ENCODE results near the gene DNAJC30. TPM values are rescaled to one million over a fixed set of nuclear protein-coding genes. Genes with fewer than 3 reads are reported as not detected.

The DNAJC30 gene
- total and polyA plus RNA-seq, 8 donors = 7.2 to 10.4 (median 9.9) TPM

- no peak overlapping the region for H3K27ac ChIP-seq
- ATAC-seq (peak; percentile 2), DNase-seq (no peak)
- intact Hi-C loops (cut with DNase I) = no loop called here
- H3K36me3 ChIP-seq = peaks cover 0 to 55% of the 10 kb centered on the region in 2 donors
- TF ChIP-seq, protein P1, sequence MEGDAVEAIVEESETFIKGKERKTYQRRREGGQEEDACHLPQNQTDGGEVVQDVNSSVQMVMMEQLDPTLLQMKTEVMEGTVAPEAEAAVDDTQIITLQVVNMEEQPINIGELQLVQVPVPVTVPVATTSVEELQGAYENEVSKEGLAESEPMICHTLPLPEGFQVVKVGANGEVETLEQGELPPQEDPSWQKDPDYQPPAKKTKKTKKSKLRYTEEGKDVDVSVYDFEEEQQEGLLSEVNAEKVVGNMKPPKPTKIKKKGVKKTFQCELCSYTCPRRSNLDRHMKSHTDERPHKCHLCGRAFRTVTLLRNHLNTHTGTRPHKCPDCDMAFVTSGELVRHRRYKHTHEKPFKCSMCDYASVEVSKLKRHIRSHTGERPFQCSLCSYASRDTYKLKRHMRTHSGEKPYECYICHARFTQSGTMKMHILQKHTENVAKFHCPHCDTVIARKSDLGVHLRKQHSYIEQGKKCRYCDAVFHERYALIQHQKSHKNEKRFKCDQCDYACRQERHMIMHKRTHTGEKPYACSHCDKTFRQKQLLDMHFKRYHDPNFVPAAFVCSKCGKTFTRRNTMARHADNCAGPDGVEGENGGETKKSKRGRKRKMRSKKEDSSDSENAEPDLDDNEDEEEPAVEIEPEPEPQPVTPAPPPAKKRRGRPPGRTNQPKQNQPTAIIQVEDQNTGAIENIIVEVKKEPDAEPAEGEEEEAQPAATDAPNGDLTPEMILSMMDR (IDR thresholded peaks at IDR 0.05) = no peak
- H3K4me3 ChIP-seq = no peak overlapping the region
- peaks cover 0 to 43% of the 10 kb centered on the region in 2 donors for H3K27me3 ChIP-seq
- H3K9me3 ChIP-seq = no peaks in the 10 kb centered on the region
- H3K4me1 ChIP-seq = peaks cover 2 to 9% of the 10 kb centered on the region in 2 donors
Observed at GRCh38 chr7:73702226-73702625, 19.0 kb upstream of the DNAJC30 start.

DNA sequence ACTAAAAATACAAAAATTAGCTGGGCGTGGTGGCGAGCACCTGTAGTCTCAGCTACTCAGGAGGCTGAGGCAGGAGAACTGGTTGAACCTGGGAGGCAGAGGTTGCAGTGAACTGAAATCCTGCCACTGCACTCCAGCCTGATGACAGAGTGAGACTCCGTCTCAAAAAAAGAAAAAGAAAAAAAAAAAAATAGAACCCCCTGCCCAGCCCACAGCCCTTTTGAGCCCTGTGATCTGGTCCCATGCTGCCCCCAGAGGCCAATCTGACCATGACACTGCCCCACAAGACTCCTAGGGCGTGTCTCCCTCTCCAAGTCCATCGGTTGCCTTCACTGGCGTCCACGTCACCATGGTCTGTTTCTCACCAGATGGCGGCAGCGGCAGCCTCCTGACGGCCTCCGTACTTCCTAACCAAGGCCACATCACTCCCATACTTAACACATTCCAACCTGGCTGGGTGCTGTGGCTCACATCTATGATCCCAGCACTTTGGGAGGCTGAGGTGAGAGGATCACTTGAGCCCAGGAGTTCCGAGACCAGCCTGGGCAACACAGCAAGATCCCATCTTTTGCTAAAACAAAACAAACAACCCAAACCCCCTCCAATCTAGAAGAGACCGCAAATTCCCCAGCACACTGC, 18.2 kb upstream of the DNAJC30 start:
- H3K4me3 ChIP-seq = no peak overlapping the region
- ATAC-seq = peak; percentile 14
- DNase-seq = no peak
- H3K27ac ChIP-seq = no peak overlapping the region
- H3K4me1 ChIP-seq = peaks cover 2 to 9% of the 10 kb centered on the region in 2 donors
- H3K9me3 ChIP-seq = no peaks in the 10 kb centered on the region
- intact Hi-C loops (cut with DNase I) = no loop called here
- H3K27me3 ChIP-seq = peaks cover 0 to 36% of the 10 kb centered on the region in 2 donors
- TF ChIP-seq, protein P1 (IDR thresholded peaks at IDR 0.05) = peak; percentile 37 to 62
- peaks cover 0 to 62% of the 10 kb centered on the region in 2 donors for H3K36me3 ChIP-seq

- no peak overlapping the region for H3K4me3 ChIP-seq
- no peak overlapping the region for H3K27ac ChIP-seq
- intact Hi-C loops (cut with DNase I) = no loop called here
Observed at GRCh38 chr7:73700581-73701134, 17.4 kb upstream of the DNAJC30 start.

DNA sequence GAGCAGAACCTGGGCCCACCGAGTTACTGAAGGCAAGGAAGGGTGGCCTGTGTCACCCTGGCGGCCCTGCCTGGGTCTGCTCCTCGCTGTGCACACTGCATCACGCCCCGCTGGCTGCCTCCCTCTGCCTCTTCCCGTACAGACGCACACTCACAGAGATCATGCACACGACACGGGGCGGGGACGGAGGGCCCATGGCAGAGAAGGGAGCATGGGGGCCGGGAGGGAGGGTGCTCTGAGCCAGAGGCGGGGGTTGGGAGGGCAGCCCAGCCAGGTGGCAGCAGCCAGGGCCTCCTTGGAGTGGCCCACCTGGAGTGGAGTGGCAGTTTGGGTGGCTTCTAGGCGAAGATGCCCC, 16.8 kb upstream of the DNAJC30 start:
- Histone ChIP-seq H3K4me3 (no peak overlapping the region), H3K9me3 (no peaks in the 10 kb centered on the region), H3K4me1 (peaks cover 2 to 9% of the 10 kb centered on the region in 2 donors), H3K36me3 (peaks cover 0 to 77% of the 10 kb centered on the region in 2 donors), H3K27ac (no peak overlapping the region), H3K27me3 (peaks cover 0 to 21% of the 10 kb centered on the region in 2 donors)
- ATAC-seq (no peak), DNase-seq (no peak)
- intact Hi-C loops (cut with DNase I) = no loop called here
- TF ChIP-seq, protein P1 (IDR thresholded peaks at IDR 0.05) = no peak

More at GRCh38 chr7:73700581-73701134, 17.4 kb upstream of the DNAJC30 start:
- H3K27me3 ChIP-seq = peaks cover 0 to 27% of the 10 kb centered on the region in 2 donors
- no peak for ATAC-seq
- TF ChIP-seq, protein P1 (IDR thresholded peaks at IDR 0.05) = no peak
- peaks cover 2 to 9% of the 10 kb centered on the region in 2 donors for H3K4me1 ChIP-seq
- no peaks in the 10 kb centered on the region for H3K9me3 ChIP-seq
- DNase-seq = no peak
- peaks cover 0 to 71% of the 10 kb centered on the region in 2 donors for H3K36me3 ChIP-seq

GRCh38 chr7:73699370-73700068, 16.3 kb upstream of the DNAJC30 start:
- Histone ChIP-seq H3K9me3 (no peaks in the 10 kb centered on the region), H3K36me3 (peaks cover 0 to 82% of the 10 kb centered on the region in 2 donors), H3K27ac (no peak overlapping the region), H3K27me3 (peaks cover 0 to 18% of the 10 kb centered on the region in 2 donors), H3K4me3 (no peak overlapping the region), H3K4me1 (peaks cover 2 to 7% of the 10 kb centered on the region in 2 donors)
- TF ChIP-seq, protein P1 (IDR thresholded peaks at IDR 0.05) = no peak
- DNase-seq (no peak), ATAC-seq (no peak)
- intact Hi-C loops (cut with DNase I) = no loop called here
